Measurements from ENCODE around the gene RTKN. TPM values are rescaled to one million over a fixed set of nuclear protein-coding genes. Genes with fewer than 3 reads are reported as not detected.
A peak's percentile ranks its signal among the peaks of the same experiment; 100 is the strongest.

Gene RTKN
- total and polyA plus RNA-seq, 2 of the 13 experiments (the other 11 are each of a cell fraction or from before 2014, with no cell fraction given) = 159 to 166 TPM

- TF ChIP-seq IKZF1 (IDR thresholded peaks at IDR 0.05) (no peak), ZKSCAN8 (CRISPR knock-in tag; IDR thresholded peaks at IDR 0.05; ENCODE audit: borderline replicate concordance) (peak; percentile 55), NRL (CRISPR knock-in tag; IDR thresholded peaks at IDR 0.05; ENCODE audit: borderline replicate concordance) (no peak; the same call in 1 of the 2 replicates), ZNF550 (CRISPR knock-in tag; IDR thresholded peaks at IDR 0.05; ENCODE audit: borderline replicate concordance) (no peak; the same call in 1 of the 2 replicates), HOXA5 (CRISPR knock-in tag; IDR thresholded peaks at IDR 0.05) (peak; percentile 83), ZGPAT (CRISPR knock-in tag; IDR thresholded peaks at IDR 0.05) (peak; percentile 91), ZNF251 (CRISPR knock-in tag; IDR thresholded peaks at IDR 0.05) (no peak), CENPBD1 (CRISPR knock-in tag; IDR thresholded peaks at IDR 0.05; ENCODE audit: borderline replicate concordance, low read depth) (peak; percentile 96), ZSCAN12 (CRISPR knock-in tag; IDR thresholded peaks at IDR 0.05) (no peak; the same call in 1 of the 2 replicates), THYN1 (CRISPR knock-in tag; IDR thresholded peaks at IDR 0.05; ENCODE audit: borderline replicate concordance, low read depth) (no peak), ADNP (CRISPR knock-in tag; IDR thresholded peaks at IDR 0.05) (no peak), SRSF4 (IDR thresholded peaks at IDR 0.05; ENCODE audit: low read depth, low read length, poor library complexity, severe bottlenecking) (no peak), ZNF224 (CRISPR knock-in tag; IDR thresholded peaks at IDR 0.05) (0 out of 2 replicates have a peak, but pooled peaks have one; percentile 38), ATF2 (CRISPR knock-in tag; IDR thresholded peaks at IDR 0.05) (peak; percentile 49), ZNF639 (CRISPR knock-in tag; conservative IDR thresholded peaks at IDR 0.05) (peak; percentile 48; the same call in 1 of the 2 replicates), RFXAP (CRISPR knock-in tag; IDR thresholded peaks at IDR 0.05; ENCODE audit: borderline replicate concordance) (peak; percentile 77; the same call in 1 of the 2 replicates), ZKSCAN1 (IDR thresholded peaks at IDR 0.05; ENCODE audit: low read length) (peak; percentile 19; the same call in 1 of the 2 replicates), ZNF784 (CRISPR knock-in tag; IDR thresholded peaks at IDR 0.05; ENCODE audit: borderline replicate concordance) (no peak; the same call in 1 of the 2 replicates), ZNF20 (CRISPR knock-in tag; IDR thresholded peaks at IDR 0.05) (0 out of 2 replicates have a peak, but pooled peaks have one; percentile 14), SYNCRIP (IDR thresholded peaks at IDR 0.05; ENCODE audit: insufficient read depth, low read depth, low read length) (no peak), ZNF709 (CRISPR knock-in tag; IDR thresholded peaks at IDR 0.05) (peak; percentile 68; the same call in 1 of the 2 replicates), ZKSCAN5 (CRISPR knock-in tag; IDR thresholded peaks at IDR 0.05) (no peak), FOSL2 (CRISPR knock-in tag; IDR thresholded peaks at IDR 0.05) (peak; percentile 32; the same call in 1 of the 2 replicates)
Observed at GRCh38 chr2:74482801-74483674, 41.3 kb upstream of the RTKN start, which contains the start of the genes CCDC142 and TTC31 (continued).
